Glutamatergic neuron (in vitro differentiated cells): ENCODE measurements around the gene ATP7A. TPM values are rescaled to one million over a fixed set of nuclear protein-coding genes. Genes with fewer than 3 reads are reported as not detected.

Source experiments
- DNase-seq: peaks from one replicate; pipeline ENCODE4 v3.0.0; 2022
- H3K27ac Mint-ChIP-seq: one replicate; pipeline ENCODE4 v1.8.0; 2020; ENCODE audit warnings: mild to moderate bottlenecking, mixed read lengths, inconsistent platforms; ENCODE audit not compliant: unreplicated experiment
- H3K27me3 Mint-ChIP-seq: one replicate; pipeline ENCODE4 v1.8.0; 2020; ENCODE audit warnings: mild to moderate bottlenecking, moderate library complexity, mixed read lengths, inconsistent platforms; ENCODE audit not compliant: unreplicated experiment
- H3K36me3 Mint-ChIP-seq: one replicate; pipeline ENCODE4 v1.8.0; 2020; ENCODE audit warnings: mild to moderate bottlenecking, mixed read lengths, inconsistent platforms; ENCODE audit not compliant: unreplicated experiment
- H3K4me1 Mint-ChIP-seq: one replicate; pipeline ENCODE4 v1.8.0; 2020; ENCODE audit warnings: mild to moderate bottlenecking, low read depth, mixed read lengths, inconsistent platforms; ENCODE audit not compliant: unreplicated experiment
- H3K4me3 Mint-ChIP-seq: one replicate; pipeline ENCODE4 v1.8.0; 2020; ENCODE audit warnings: mild to moderate bottlenecking, mixed read lengths, inconsistent platforms; ENCODE audit not compliant: unreplicated experiment
- H3K9me3 Mint-ChIP-seq: one replicate; pipeline ENCODE4 v1.8.0; 2020; ENCODE audit warnings: mild to moderate bottlenecking, moderate library complexity, mixed read lengths, inconsistent platforms; ENCODE audit not compliant: unreplicated experiment
- CTCF ChIP-seq: fragments of 200-600 bp; sonication (generic); IDR thresholded peaks from one replicate; pipeline ENCODE4 v1.5.0; 2021; ENCODE audit not compliant: partially characterized antibody, unreplicated experiment
- total RNA-seq: library from RNA; stranded (reverse); fragmentation: NEBNext Ultra II Directional; extraction: Animal tissue kit (Norgen Biotek cat#: 25700); gene quantifications from one replicate; pipeline ENCODE4 v1.2.1, GENCODE V29; 2021; ENCODE audit not compliant: unreplicated experiment

ATP7A gene
- total RNA-seq, 1 donor from 2014 or later = 11.5 TPM

DNA sequence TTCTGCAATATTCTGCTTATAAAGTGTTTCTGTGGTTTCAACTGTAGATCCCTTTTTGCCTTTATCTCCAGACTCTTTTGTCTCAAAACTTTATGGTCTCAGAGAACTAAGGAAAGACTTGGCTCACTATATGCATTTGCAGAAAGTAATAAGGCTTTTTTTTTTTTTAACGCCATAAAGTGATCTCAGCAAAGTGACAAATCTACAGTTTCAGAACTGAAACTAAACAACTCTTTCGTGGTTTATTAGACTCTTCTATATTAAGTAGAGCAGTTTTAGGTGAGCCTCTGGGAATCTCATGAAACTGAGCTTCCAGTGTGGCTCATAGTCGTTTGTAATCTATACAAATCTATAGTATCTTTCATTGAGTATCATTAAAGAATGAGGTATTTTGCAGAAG, 15.3 kb downstream of the ATP7A start:
- DNase-seq = no peak

DNA sequence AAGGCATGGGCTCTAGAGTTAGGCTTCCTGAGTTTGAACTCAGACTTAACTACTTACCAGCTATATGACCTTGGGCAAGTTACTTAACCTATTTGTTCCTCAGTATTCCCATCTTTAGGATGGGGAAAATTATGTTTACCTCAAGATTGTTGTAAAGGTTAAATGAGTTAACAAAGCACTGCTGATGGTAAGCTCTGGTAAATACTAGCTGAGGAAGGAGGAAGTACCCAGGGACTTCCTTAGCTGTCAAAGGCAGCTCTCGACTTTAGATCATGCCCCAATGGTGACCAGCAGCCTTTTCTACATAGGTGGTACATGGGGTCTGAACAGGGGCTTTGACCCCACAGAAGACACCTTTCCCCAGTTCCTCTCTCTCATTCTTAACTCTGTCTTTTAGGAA, 20.1 kb downstream of the ATP7A start:
- peaks cover 1% of the 10 kb centered on the region for H3K9me3 Mint-ChIP-seq
- TF ChIP-seq CTCF = no peak
- no peaks in the 10 kb centered on the region for H3K36me3 Mint-ChIP-seq
- H3K27ac Mint-ChIP-seq = no peak overlapping the region
- H3K27me3 Mint-ChIP-seq = no peaks in the 10 kb centered on the region
- no peak for DNase-seq
- H3K4me1 Mint-ChIP-seq = no peaks in the 10 kb centered on the region
- H3K4me3 Mint-ChIP-seq = no peak overlapping the region

More for the DNA sequence above, 15.3 kb downstream of the ATP7A start:
- H3K4me1 Mint-ChIP-seq = no peaks in the 10 kb centered on the region
- H3K4me3 Mint-ChIP-seq = no peak overlapping the region
- TF ChIP-seq CTCF = no peak
- peaks cover 1% of the 10 kb centered on the region for H3K9me3 Mint-ChIP-seq
- H3K27ac Mint-ChIP-seq = no peak overlapping the region
- no peaks in the 10 kb centered on the region for H3K27me3 Mint-ChIP-seq
- no peaks in the 10 kb centered on the region for H3K36me3 Mint-ChIP-seq

- Mint-ChIP-seq H3K36me3 (no peaks in the 10 kb centered on the region), H3K27me3 (no peaks in the 10 kb centered on the region)
- no peak for TF ChIP-seq CTCF
These were observed 25.4 kb downstream of the ATP7A start for GRCh38 chrX:77935886-77936285.

GRCh38 chrX:77936299-77936698, 25.8 kb downstream of the ATP7A start:
- Mint-ChIP-seq H3K27me3 (no peaks in the 10 kb centered on the region), H3K4me3 (no peak overlapping the region), H3K36me3 (no peaks in the 10 kb centered on the region), H3K9me3 (no peaks in the 10 kb centered on the region), H3K27ac (no peak overlapping the region), H3K4me1 (no peaks in the 10 kb centered on the region)
- TF ChIP-seq CTCF = no peak
- no peak for DNase-seq

More at GRCh38 chrX:77935886-77936285, 25.4 kb downstream of the ATP7A start:
- Mint-ChIP-seq H3K27ac (no peak overlapping the region), H3K9me3 (no peaks in the 10 kb centered on the region), H3K4me1 (no peaks in the 10 kb centered on the region), H3K4me3 (no peak overlapping the region)
- no peak for DNase-seq

- H3K27me3 Mint-ChIP-seq = no peaks in the 10 kb centered on the region
- no peak overlapping the region for H3K4me3 Mint-ChIP-seq
- TF ChIP-seq CTCF = no peak
- H3K9me3 Mint-ChIP-seq = no peaks in the 10 kb centered on the region
- no peaks in the 10 kb centered on the region for H3K36me3 Mint-ChIP-seq
- no peak overlapping the region for H3K27ac Mint-ChIP-seq
- DNase-seq = no peak
- H3K4me1 Mint-ChIP-seq = no peaks in the 10 kb centered on the region
These were observed 26.8 kb downstream of the ATP7A start for GRCh38 chrX:77937291-77937690.
